Stomach (tissue), 19 donors: ENCODE data around the gene HMGN1. TPM values are rescaled to one million over a fixed set of nuclear protein-coding genes. Genes with fewer than 3 reads are reported as not detected.

ENCODE experiments used
- DNase-seq, 2 donors: peaks; one replicate each; pipeline versions ENCODE4 v3.0.0 to v3.0.0-alpha.2; 2013 to 2019
- H3K27ac ChIP-seq, 5 donors: fragments of 200-600 bp in 4 of 5; sonication (generic) in 4 of 5; one replicate each; pipeline ENCODE4 v1.5.1; 2013 to 2019; ENCODE audit warnings: mild to moderate bottlenecking in 1 of 5, moderate library complexity in 1 of 5
- H3K27me3 ChIP-seq, 3 donors: fragments of 200-600 bp; sonication (generic); one replicate each; pipeline ENCODE4 v1.5.1; 2017 to 2019; ENCODE audit warnings: mixed run types in 1 of 3
- H3K36me3 ChIP-seq, 4 donors: fragments of 200-600 bp; sonication (generic); 1 replicate in 3 of 4; 2 replicates in 1 of 4; pipeline ENCODE4 v1.5.1; 2016 to 2019
- H3K4me1 ChIP-seq, 4 donors: fragments of 200-600 bp; sonication (generic); one replicate each; pipeline ENCODE4 v1.5.1; 2016 to 2019
- H3K4me3 ChIP-seq, 4 donors: fragments of 200-600 bp; sonication (generic) in 3 of 4; one replicate each; pipeline ENCODE4 v1.5.1; 2016 to 2019; ENCODE audit warnings: mild to moderate bottlenecking in 1 of 4
- H3K9me3 ChIP-seq, 4 donors: fragments of 200-600 bp; sonication (generic); one replicate each; pipeline ENCODE4 v1.5.1; 2016 to 2019
- EP300 ChIP-seq: sonication (generic); formaldehyde crosslinking; IDR thresholded peaks from one replicate; pipeline ENCODE4 v1.6.1; 2017; ENCODE audit warnings: antibody characterized with exemption
- POLR2A ChIP-seq, 4 donors: fragments of 450-650 bp; IDR thresholded peaks; one replicate each; pipeline ENCODE4 v1.6.1; 2016; ENCODE audit warnings: antibody characterized with exemption in 4 of 4, control low read depth in 2 of 4, mild to moderate bottlenecking in 1 of 4, moderate library complexity in 1 of 4
- POLR2AphosphoS5 ChIP-seq, 3 donors: sonication (generic); formaldehyde crosslinking; IDR thresholded peaks; one replicate each; pipeline ENCODE4 v1.6.1; 2016; ENCODE audit warnings: antibody characterized with exemption in 3 of 3
- WGBS, 5 donors: extraction: QIAGEN DNeasy Blood & Tissue Kit in 3 of 5; methylation state at CpG; one replicate each; pipeline versions ENCODE4 v1.1.5 to v1.1.7; 2013 to 2018; 5-methylcytosine and 5-hydroxymethylcytosine counted together
- intact Hi-C: fragments of 100-400 bp; cut with DNase I; formaldehyde crosslinking; loops from one replicate; pipeline ENCODE4 v1.15.1; 2023; ENCODE audit warnings: low total_unique reads
- long read RNA-seq, 10 donors: transcript quantifications; one replicate each; lab custom pipeline, GENCODE V29; 2026
- polyA plus RNA-seq, 3 donors: library from polyadenylated mRNA; stranded (reverse); fragments of 200-250 nt; gene quantifications; one replicate each; pipeline ENCODE4 v1.2.3, GENCODE V29; 2013
- total RNA-seq, 5 donors: library from RNA; depleted of rRNA; stranded (reverse); fragments of >200 nt; gene quantifications; one replicate each; pipeline versions ENCODE4 v1.1.0 to v1.2.3, GENCODE V29; 2014 to 2016
- TF ChIP-seq, protein P1 (sequence below), 7 experiments: fragments of 450-650 bp in 4 of 7; fragments of 200-600 bp in 3 of 7; sonication (generic) in 3 of 7; IDR thresholded peaks; one replicate each; pipeline ENCODE4 v1.5.1; 2016 to 2019; ENCODE audit warnings: antibody characterized with exemption in 7 of 7, control low read depth in 2 of 7, mild to moderate bottlenecking in 1 of 7
- donor health status: healthy with polysubstance abuse.
- donor health status: Bipolar disorder and iron deficiency.
- donor health status: healthy.

Gene HMGN1, protein sequence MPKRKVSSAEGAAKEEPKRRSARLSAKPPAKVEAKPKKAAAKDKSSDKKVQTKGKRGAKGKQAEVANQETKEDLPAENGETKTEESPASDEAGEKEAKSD
- total RNA-seq (100 to 1,000 TPM in 4 of 5 donors, 10 to 100 TPM in 1; 39.1 to 321 (median 133) TPM), polyA plus RNA-seq (100 to 1,000 TPM; 128 to 148 (median 129) TPM)
- long read RNA-seq, donor 1, transcript HMGN1-204 (6 exons, 1,383 nt) = major isoform, 28 of 36 reads
- long read RNA-seq, donor 1, partial matches to known transcripts = 7 of 36 reads
- long read RNA-seq, donor 1, other reads (novel, unspliced or antisense) = 0 of 36 reads
- long read RNA-seq, donor 2, full-length matches to known transcripts = 74 of 79 reads
- long read RNA-seq, donor 2, partial matches to known transcripts = 0 of 79 reads
- long read RNA-seq, donor 2, other reads (novel, unspliced or antisense) = 5 of 79 reads
- long read RNA-seq, donor 3, full-length matches to known transcripts = 44 of 44 reads
- long read RNA-seq, donor 3, partial matches to known transcripts = 0 of 44 reads
- long read RNA-seq, donor 3, other reads (novel, unspliced or antisense) = 0 of 44 reads
- long read RNA-seq, donor 4, full-length matches to known transcripts = 8 of 8 reads
- long read RNA-seq, donor 4, partial matches to known transcripts = 0 of 8 reads
- long read RNA-seq, donor 4, other reads (novel, unspliced or antisense) = 0 of 8 reads
- long read RNA-seq, donor 5, transcript HMGN1-204 (6 exons, 1,383 nt) = major isoform, 81 of 108 reads
- long read RNA-seq, donor 5, partial matches to known transcripts = 5 of 108 reads
- long read RNA-seq, donor 5, other reads (novel, unspliced or antisense) = 18 of 108 reads
- long read RNA-seq, donor 6, transcript HMGN1-204 (6 exons, 1,383 nt) = major isoform, 140 of 224 reads
- long read RNA-seq, donor 6, partial matches to known transcripts = 33 of 224 reads
- long read RNA-seq, donor 6, other reads (novel, unspliced or antisense) = 44 of 224 reads
- long read RNA-seq, donor 7, transcript HMGN1-204 (6 exons, 1,383 nt) = major isoform, 63 of 103 reads
- long read RNA-seq, donor 7, partial matches to known transcripts = 10 of 103 reads
- long read RNA-seq, donor 7, other reads (novel, unspliced or antisense) = 29 of 103 reads
- long read RNA-seq, donor 8, full-length matches to known transcripts = 65 of 85 reads
- long read RNA-seq, donor 8, partial matches to known transcripts = 20 of 85 reads
- long read RNA-seq, donor 8, other reads (novel, unspliced or antisense) = 0 of 85 reads
- long read RNA-seq, donor 9, transcript HMGN1-204 (6 exons, 1,383 nt) = major isoform, 51 of 87 reads
- long read RNA-seq, donor 9, partial matches to known transcripts = 19 of 87 reads
- long read RNA-seq, donor 9, other reads (novel, unspliced or antisense) = 15 of 87 reads
- long read RNA-seq, donor 10, transcript HMGN1-204 (6 exons, 1,383 nt) = major isoform, 21 of 28 reads
- long read RNA-seq, donor 10, partial matches to known transcripts = 5 of 28 reads
- long read RNA-seq, donor 10, other reads (novel, unspliced or antisense) = 0 of 28 reads

DNA sequence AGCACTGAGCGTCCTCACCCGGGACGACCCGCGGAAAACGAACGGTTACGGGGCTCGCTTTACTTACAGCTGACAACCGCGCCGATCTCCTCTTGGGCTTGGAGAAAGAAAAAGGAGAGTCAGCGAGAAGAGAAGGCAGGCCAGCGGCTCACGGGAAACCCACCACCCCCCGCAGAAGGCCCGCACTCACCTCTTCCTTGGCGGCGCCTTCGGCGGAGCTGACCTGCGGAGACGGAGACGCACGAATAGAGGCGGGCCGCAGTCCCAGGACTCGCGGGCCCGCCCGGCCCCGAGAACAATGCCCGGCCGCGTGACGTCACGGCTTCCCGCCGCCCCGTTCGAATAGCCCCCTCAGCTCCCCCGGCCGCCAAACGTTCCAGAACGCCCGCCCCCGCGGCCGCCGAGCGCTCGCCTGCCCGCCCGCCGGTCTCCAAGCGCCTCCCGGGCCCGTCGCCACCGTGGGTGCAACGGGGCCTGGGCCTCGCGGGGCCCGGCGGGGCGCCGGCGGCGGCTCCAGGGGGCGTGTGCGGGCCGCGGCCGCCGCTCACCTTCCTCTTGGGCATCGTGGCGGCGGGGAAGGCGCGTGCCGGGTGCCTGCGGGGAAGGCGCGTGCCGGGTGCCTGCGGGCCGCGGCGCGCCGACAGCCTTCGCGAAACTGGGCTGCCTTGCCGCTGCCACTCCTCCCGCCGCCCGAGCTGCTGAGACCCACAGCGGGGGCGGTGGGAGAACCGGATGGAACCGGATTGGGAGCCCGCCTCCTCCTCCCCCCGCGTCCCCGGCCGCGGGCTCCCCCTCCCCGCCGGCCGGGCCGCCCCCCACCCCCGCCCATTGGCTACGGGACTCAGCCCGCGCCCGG lies at the start of gene HMGN1:
Gene HMGN1 (minus strand): TSS at position 734 of the 856 bp plus-strand sequence. CDS start 171 bp downstream, at position 563.
- 0 to 2% (median 1%) methylated on average over 43 to 115 of the region's 116 CpGs for WGBS, 5 donors

DNA sequence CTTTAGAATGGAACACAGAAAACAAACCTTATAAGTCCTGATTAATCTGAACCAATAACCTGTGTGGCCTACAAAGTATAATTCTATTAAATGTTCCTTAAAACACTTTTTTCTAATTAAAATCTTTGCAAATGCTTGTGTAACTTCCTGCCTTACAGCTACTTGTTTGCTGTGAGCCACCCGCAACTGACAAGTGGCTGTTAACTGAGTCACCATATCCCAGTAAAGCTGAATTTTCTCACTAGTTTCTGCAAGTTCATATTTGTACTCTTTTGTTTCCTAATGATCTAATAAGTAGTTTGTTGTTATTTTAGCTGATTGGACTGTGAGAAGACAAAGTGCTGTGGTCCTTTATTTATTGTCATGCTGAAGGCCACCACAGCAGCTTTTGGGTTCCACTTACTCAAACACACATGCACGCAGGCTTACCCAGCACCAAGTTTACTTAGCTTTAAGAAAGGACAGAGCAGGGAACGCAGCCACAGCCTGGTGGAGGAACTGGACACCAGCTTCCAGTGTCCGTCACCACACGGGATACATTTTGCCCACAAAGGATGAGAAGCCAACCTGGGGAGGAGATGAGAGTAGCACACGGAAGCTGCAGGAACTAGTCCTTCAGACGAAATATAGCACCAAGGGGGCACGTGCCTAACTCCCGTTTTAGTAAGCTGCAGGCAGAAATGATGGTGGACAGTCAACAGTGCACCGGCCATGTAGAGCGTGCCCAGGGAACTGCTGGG lies 48.9 kb upstream of the HMGN1 start:
- intact Hi-C loops = no loop called here
- TF ChIP-seq, protein P1, sequence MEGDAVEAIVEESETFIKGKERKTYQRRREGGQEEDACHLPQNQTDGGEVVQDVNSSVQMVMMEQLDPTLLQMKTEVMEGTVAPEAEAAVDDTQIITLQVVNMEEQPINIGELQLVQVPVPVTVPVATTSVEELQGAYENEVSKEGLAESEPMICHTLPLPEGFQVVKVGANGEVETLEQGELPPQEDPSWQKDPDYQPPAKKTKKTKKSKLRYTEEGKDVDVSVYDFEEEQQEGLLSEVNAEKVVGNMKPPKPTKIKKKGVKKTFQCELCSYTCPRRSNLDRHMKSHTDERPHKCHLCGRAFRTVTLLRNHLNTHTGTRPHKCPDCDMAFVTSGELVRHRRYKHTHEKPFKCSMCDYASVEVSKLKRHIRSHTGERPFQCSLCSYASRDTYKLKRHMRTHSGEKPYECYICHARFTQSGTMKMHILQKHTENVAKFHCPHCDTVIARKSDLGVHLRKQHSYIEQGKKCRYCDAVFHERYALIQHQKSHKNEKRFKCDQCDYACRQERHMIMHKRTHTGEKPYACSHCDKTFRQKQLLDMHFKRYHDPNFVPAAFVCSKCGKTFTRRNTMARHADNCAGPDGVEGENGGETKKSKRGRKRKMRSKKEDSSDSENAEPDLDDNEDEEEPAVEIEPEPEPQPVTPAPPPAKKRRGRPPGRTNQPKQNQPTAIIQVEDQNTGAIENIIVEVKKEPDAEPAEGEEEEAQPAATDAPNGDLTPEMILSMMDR (IDR thresholded peaks at IDR 0.05) = no peak
- TF ChIP-seq POLR2A (IDR thresholded peaks at IDR 0.05) = no peak
- TF ChIP-seq POLR2AphosphoS5 (IDR thresholded peaks at IDR 0.05) = no peak
- no peak for TF ChIP-seq EP300

More for the DNA sequence above, at the start of gene HMGN1:
- H3K9me3 ChIP-seq = no peaks in the 10 kb centered on the region
- no peaks in the 10 kb centered on the region for H3K27me3 ChIP-seq
- H3K27ac ChIP-seq = peak within 1 kb of the TSS; percentile 87 to 99 (median 97)
- intact Hi-C loops = no loop called here
- TF ChIP-seq POLR2A (IDR thresholded peaks at IDR 0.05) (no peak), POLR2AphosphoS5 (IDR thresholded peaks at IDR 0.05) (peak; percentile 4 to 86 (median 83))
- H3K36me3 ChIP-seq = peaks cover 3 to 22% (median 15%) of the 10 kb centered on the region in 4 donors
- H3K4me1 ChIP-seq = peaks cover 19 to 48% (median 30%) of the 10 kb centered on the region in 4 donors
- DNase-seq = peak; percentile 88 to 97
- H3K4me3 ChIP-seq = peak within 1 kb of the TSS; percentile 65 to 73 (median 70)

GRCh38 chr21:39392981-39393380 lies 44.1 kb upstream of the HMGN1 start:
- no peak for DNase-seq
- no peak for TF ChIP-seq POLR2AphosphoS5 (IDR thresholded peaks at IDR 0.05)
- TF ChIP-seq POLR2A (IDR thresholded peaks at IDR 0.05) = no peak
- TF ChIP-seq, protein P1 (IDR thresholded peaks at IDR 0.05) = no peak
- TF ChIP-seq EP300 = no peak
- peaks cover 21 to 73% (median 67%) of the 10 kb centered on the region in 4 donors for H3K36me3 ChIP-seq
- H3K27me3 ChIP-seq = no peaks in the 10 kb centered on the region
- peaks cover 0 to 26% (median 19%) of the 10 kb centered on the region in 4 donors for H3K4me1 ChIP-seq
- no peak overlapping the region for H3K4me3 ChIP-seq
- H3K9me3 ChIP-seq = no peaks in the 10 kb centered on the region
- WGBS, 5 donors = 88 to 94% (median 93%) methylated on average over 7 of the region's 7 CpGs
- intact Hi-C loops = no loop called here
- no peak overlapping the region for H3K27ac ChIP-seq

More for the DNA sequence above, 48.9 kb upstream of the HMGN1 start:
- H3K4me1 ChIP-seq = no peaks in the 10 kb centered on the region
- peaks cover 9 to 61% (median 60%) of the 10 kb centered on the region in 4 donors for H3K36me3 ChIP-seq
- H3K9me3 ChIP-seq = no peaks in the 10 kb centered on the region
- H3K27me3 ChIP-seq = no peaks in the 10 kb centered on the region
- no peak overlapping the region for H3K4me3 ChIP-seq
- WGBS, 5 donors = 88 to 92% (median 91%) methylated on average over 11 of the region's 11 CpGs
- DNase-seq = no peak
- H3K27ac ChIP-seq = no peak overlapping the region
